ENCODE results near the gene PAQR4.
"Not testable (repeated sequence)": the region's sequence is repeated elsewhere in the genome, so short reads cannot be mapped to it uniquely, and the experiment has no call there.

PAQR4 gene

DNA sequence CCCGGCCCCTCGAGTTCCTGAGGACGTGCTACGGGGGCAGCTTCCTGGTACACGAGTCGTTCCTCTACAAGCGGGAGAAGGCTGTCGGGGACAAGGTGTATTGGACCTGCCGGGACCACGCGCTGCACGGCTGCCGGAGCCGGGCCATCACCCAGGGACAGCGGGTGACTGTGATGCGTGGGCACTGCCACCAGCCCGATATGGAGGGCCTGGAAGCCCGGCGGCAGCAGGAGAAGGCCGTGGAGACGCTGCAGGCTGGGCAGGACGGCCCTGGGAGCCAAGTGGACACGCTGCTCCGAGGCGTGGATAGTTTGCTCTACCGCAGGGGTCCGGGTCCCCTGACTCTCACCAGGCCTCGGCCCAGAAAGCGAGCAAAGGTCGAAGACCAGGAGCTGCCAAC lies 36.0 kb upstream of the PAQR4 start:
- no peak overlapping the region for H3K27ac Mint-ChIP-seq
- no peaks in the 10 kb centered on the region for H3K27me3 Mint-ChIP-seq
- no peaks in the 10 kb centered on the region for H3K9me3 Mint-ChIP-seq
- H3K36me3 Mint-ChIP-seq (ENCODE audit: low read depth) = peaks cover 94% of the 10 kb centered on the region
- no peak overlapping the region for H3K4me3 Mint-ChIP-seq
- intact Hi-C loops (cut with micrococcal nuclease) = no loop called here
- no peaks in the 10 kb centered on the region for H3K4me1 Mint-ChIP-seq (ENCODE audit: low read depth)

GRCh38 chr16:2933701-2934100 lies 35.4 kb upstream of the PAQR4 start:
- no peaks in the 10 kb centered on the region for H3K27me3 Mint-ChIP-seq
- H3K27ac Mint-ChIP-seq = no peak overlapping the region
- no peak overlapping the region for H3K4me3 Mint-ChIP-seq
- H3K4me1 Mint-ChIP-seq (ENCODE audit: low read depth) = no peaks in the 10 kb centered on the region
- H3K36me3 Mint-ChIP-seq (ENCODE audit: low read depth) = peaks cover 96% of the 10 kb centered on the region
- intact Hi-C loops (cut with micrococcal nuclease) = no loop called here
- H3K9me3 Mint-ChIP-seq = no peaks in the 10 kb centered on the region

- H3K4me1 Mint-ChIP-seq (ENCODE audit: low read depth) = no peaks in the 10 kb centered on the region
- no peaks in the 10 kb centered on the region for H3K9me3 Mint-ChIP-seq
- no peak overlapping the region for H3K27ac Mint-ChIP-seq
- H3K4me3 Mint-ChIP-seq = no peak overlapping the region
- intact Hi-C loops (cut with micrococcal nuclease) = no loop called here
- H3K27me3 Mint-ChIP-seq = no peaks in the 10 kb centered on the region
- peaks cover 96% of the 10 kb centered on the region for H3K36me3 Mint-ChIP-seq (ENCODE audit: low read depth)
These were observed 34.7 kb upstream of the PAQR4 start for GRCh38 chr16:2934450-2934849.

GRCh38 chr16:2936436-2937011 lies 32.6 kb upstream of the PAQR4 start:
- Mint-ChIP-seq H3K9me3 (no peaks in the 10 kb centered on the region), H3K4me3 (no peak overlapping the region), H3K27ac (no peak overlapping the region), H3K27me3 (no peaks in the 10 kb centered on the region), H3K4me1 (ENCODE audit: low read depth) (no peaks in the 10 kb centered on the region), H3K36me3 (ENCODE audit: low read depth) (peaks cover 100% of the 10 kb centered on the region)
- intact Hi-C loops (cut with micrococcal nuclease) = no loop called here

DNA sequence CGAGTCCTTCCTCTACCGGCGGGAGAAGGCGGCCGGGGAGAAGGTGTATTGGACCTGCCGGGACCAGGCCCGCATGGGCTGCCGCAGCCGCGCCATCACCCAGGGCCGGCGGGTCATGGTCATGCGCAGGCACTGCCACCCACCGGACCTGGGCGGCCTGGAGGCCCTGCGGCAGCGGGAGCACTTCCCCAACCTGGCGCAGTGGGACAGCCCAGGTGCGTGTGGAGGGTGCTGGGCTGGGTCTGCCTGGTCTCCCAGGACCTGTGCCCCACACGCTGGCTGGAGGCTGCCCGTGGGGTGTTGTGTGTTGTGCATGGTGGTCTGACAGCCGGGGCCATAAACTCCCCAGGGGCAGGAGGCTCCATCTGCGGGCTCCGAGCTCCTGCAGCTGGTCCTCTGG lies 32.0 kb upstream of the PAQR4 start:
- intact Hi-C loops (cut with micrococcal nuclease) = no loop called here
- H3K4me3 Mint-ChIP-seq = no peak overlapping the region
- no peaks in the 10 kb centered on the region for H3K4me1 Mint-ChIP-seq (ENCODE audit: low read depth)
- H3K9me3 Mint-ChIP-seq = no peaks in the 10 kb centered on the region
- peaks cover 100% of the 10 kb centered on the region for H3K36me3 Mint-ChIP-seq (ENCODE audit: low read depth)
- H3K27me3 Mint-ChIP-seq = no peaks in the 10 kb centered on the region
- no peak overlapping the region for H3K27ac Mint-ChIP-seq

- Mint-ChIP-seq H3K4me1 (ENCODE audit: low read depth) (no peaks in the 10 kb centered on the region), H3K27me3 (no peaks in the 10 kb centered on the region), H3K9me3 (no peaks in the 10 kb centered on the region), H3K36me3 (ENCODE audit: low read depth) (peaks cover 100% of the 10 kb centered on the region), H3K4me3 (no peak overlapping the region), H3K27ac (no peak overlapping the region)
- intact Hi-C loops (cut with micrococcal nuclease) = no loop called here
These were observed 30.9 kb upstream of the PAQR4 start for GRCh38 chr16:2938206-2938605.

DNA sequence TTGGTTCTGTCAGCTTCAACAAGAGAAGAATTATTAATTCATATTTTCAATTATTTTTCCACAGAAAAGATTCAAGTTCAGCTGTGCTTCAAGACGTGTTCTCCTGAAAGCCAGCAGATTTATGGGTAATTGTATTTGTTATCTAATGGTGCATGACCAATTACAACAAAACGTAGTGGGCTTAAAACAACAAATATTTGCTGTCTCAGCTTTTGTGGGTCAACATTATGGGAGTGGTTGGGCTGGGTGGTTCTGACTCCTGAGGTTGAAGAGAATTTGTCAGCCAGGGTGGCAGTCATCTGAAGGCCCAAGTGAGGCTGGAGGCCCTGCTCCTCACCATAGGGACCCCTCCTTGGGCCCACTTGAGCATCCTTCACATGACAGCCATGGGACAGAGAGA lies 29.2 kb upstream of the PAQR4 start:
- no peaks in the 10 kb centered on the region for H3K4me1 Mint-ChIP-seq (ENCODE audit: low read depth)
- no peaks in the 10 kb centered on the region for H3K9me3 Mint-ChIP-seq
- no peaks in the 10 kb centered on the region for H3K27me3 Mint-ChIP-seq
- no peak overlapping the region for H3K4me3 Mint-ChIP-seq
- no peak overlapping the region for H3K27ac Mint-ChIP-seq
- peaks cover 92% of the 10 kb centered on the region for H3K36me3 Mint-ChIP-seq (ENCODE audit: low read depth)
- intact Hi-C loops (cut with micrococcal nuclease) = no loop called here

- Mint-ChIP-seq H3K36me3 (ENCODE audit: low read depth) (peaks cover 81% of the 10 kb centered on the region), H3K27ac (no peak overlapping the region), H3K4me1 (ENCODE audit: low read depth) (no peaks in the 10 kb centered on the region), H3K4me3 (no peak overlapping the region), H3K9me3 (no peaks in the 10 kb centered on the region), H3K27me3 (no peaks in the 10 kb centered on the region)
- intact Hi-C loops (cut with micrococcal nuclease) = no loop called here
These were observed 27.1 kb upstream of the PAQR4 start for GRCh38 chr16:2942045-2942444.

DNA sequence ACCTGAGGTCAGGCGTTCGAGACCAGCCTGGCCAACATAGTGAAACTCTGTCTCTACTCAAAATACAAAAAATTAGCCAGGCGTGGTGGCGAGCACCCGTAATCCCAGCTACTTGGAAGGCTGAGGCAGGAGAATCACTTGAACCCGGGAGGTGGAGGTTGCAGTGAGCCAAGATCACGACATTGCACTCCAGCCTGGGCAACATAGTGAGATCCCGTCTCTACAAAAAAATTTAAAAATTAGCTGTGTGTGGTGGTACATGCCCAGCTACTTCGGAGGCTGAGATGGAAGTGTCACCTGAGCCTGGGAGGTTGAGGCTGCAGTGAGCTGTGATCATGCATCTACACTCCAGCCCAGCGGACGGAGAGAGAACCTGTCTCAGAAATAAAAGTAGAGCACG lies 25.4 kb upstream of the PAQR4 start:
- H3K27me3 Mint-ChIP-seq; H3K4me3 Mint-ChIP-seq; H3K9me3 Mint-ChIP-seq; H3K4me1 Mint-ChIP-seq (ENCODE audit: low read depth); intact Hi-C loops (cut with micrococcal nuclease); H3K27ac Mint-ChIP-seq: not testable (repeated sequence)
- peaks cover 78% of the 10 kb centered on the region for H3K36me3 Mint-ChIP-seq (ENCODE audit: low read depth)

GRCh38 chr16:2946649-2947048 lies 22.5 kb upstream of the PAQR4 start:
- Mint-ChIP-seq H3K4me3 (no peak overlapping the region), H3K9me3 (no peaks in the 10 kb centered on the region), H3K36me3 (ENCODE audit: low read depth) (peaks cover 61% of the 10 kb centered on the region), H3K4me1 (ENCODE audit: low read depth) (no peaks in the 10 kb centered on the region), H3K27ac (no peak overlapping the region), H3K27me3 (no peaks in the 10 kb centered on the region)
- intact Hi-C loops (cut with micrococcal nuclease) = no loop called here

- Mint-ChIP-seq H3K27ac (no peak overlapping the region), H3K4me1 (ENCODE audit: low read depth) (no peaks in the 10 kb centered on the region), H3K27me3 (no peaks in the 10 kb centered on the region), H3K4me3 (no peak overlapping the region), H3K9me3 (no peaks in the 10 kb centered on the region), H3K36me3 (ENCODE audit: low read depth) (peaks cover 37% of the 10 kb centered on the region)
- intact Hi-C loops (cut with micrococcal nuclease) = no loop called here
These were observed 20.1 kb upstream of the PAQR4 start for GRCh38 chr16:2948807-2949704.

GRCh38 chr16:2949705-2950352 lies 19.3 kb upstream of the PAQR4 start:
- H3K36me3 Mint-ChIP-seq (ENCODE audit: low read depth) = peaks cover 36% of the 10 kb centered on the region
- intact Hi-C loops (cut with micrococcal nuclease) = no loop called here
- no peaks in the 10 kb centered on the region for H3K4me1 Mint-ChIP-seq (ENCODE audit: low read depth)
- no peaks in the 10 kb centered on the region for H3K9me3 Mint-ChIP-seq
- H3K4me3 Mint-ChIP-seq = no peak overlapping the region
- no peaks in the 10 kb centered on the region for H3K27me3 Mint-ChIP-seq
- H3K27ac Mint-ChIP-seq = no peak overlapping the region

DNA sequence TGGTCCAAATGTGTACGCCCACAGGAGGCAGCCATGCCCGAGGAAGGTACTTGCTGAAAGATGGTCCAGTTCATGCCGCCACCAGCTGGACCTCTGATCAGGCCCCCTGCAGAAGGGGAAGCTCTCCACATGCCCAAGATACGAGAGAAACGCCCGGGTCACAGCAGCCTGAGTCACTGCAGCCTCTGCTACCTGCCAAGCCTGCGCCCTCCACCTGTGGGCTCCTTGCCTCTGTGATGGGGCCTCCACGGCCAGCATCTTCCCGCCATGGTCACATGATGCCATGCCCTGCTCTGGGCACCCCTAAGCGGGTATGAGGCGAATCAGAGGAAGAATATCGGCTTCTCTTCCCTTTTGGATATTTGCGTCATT lies 18.8 kb upstream of the PAQR4 start:
- H3K36me3 Mint-ChIP-seq (ENCODE audit: low read depth) = peaks cover 36% of the 10 kb centered on the region
- intact Hi-C loops (cut with micrococcal nuclease) = no loop called here
- peaks cover 1% of the 10 kb centered on the region for H3K4me1 Mint-ChIP-seq (ENCODE audit: low read depth)
- H3K27ac Mint-ChIP-seq = no peak overlapping the region
- H3K4me3 Mint-ChIP-seq = no peak overlapping the region
- H3K9me3 Mint-ChIP-seq = no peaks in the 10 kb centered on the region
- H3K27me3 Mint-ChIP-seq = no peaks in the 10 kb centered on the region

GRCh38 chr16:2950773-2951172 lies 18.4 kb upstream of the PAQR4 start:
- no peak overlapping the region for H3K4me3 Mint-ChIP-seq
- intact Hi-C loops (cut with micrococcal nuclease) = no loop called here
- H3K9me3 Mint-ChIP-seq = no peaks in the 10 kb centered on the region
- peaks cover 2% of the 10 kb centered on the region for H3K27me3 Mint-ChIP-seq
- no peak overlapping the region for H3K27ac Mint-ChIP-seq
- H3K4me1 Mint-ChIP-seq (ENCODE audit: low read depth) = peaks cover 5% of the 10 kb centered on the region
- peaks cover 36% of the 10 kb centered on the region for H3K36me3 Mint-ChIP-seq (ENCODE audit: low read depth)
